H1 (cell line): Measurements from ENCODE around the gene MYO9A. TPM values are rescaled to one million over a fixed set of nuclear protein-coding genes. Genes with fewer than 3 reads are reported as not detected.

ENCODE experiments used
- BACH1 ChIP-seq: IDR thresholded peaks from 2 replicates; pipeline ENCODE4 v1.6.1; 2012; ENCODE audit warnings: low read length, improper control_type of control experiment
- CBX5 ChIP-seq: fragments of 300-800, 300-1000 bp; sonication (generic); IDR thresholded peaks from 2 replicates; pipeline ENCODE4 v1.7.1; 2016; ENCODE audit warnings: antibody characterized with exemption, low read length, low read depth
- CHD7 ChIP-seq: fragments of 300-600 bp; sonication (generic); IDR thresholded peaks from 2 replicates; pipeline ENCODE4 v1.7.1; 2012; ENCODE audit warnings: low read length, moderate library complexity, mild to moderate bottlenecking, inconsistent platforms; ENCODE audit not compliant: insufficient replicate concordance
- HDAC6 ChIP-seq: IDR thresholded peaks from one replicate; pipeline ENCODE4 v1.7.1; 2012; ENCODE audit warnings: low read depth, mild to moderate bottlenecking, inconsistent platforms, low read length, moderate library complexity
- KDM1A ChIP-seq: fragments of 200-600, 300-600 bp; sonication (generic); IDR thresholded peaks from 2 replicates; pipeline ENCODE4 v1.7.1; 2016; ENCODE audit warnings: mild to moderate bottlenecking, low read length, borderline replicate concordance
- KDM5A ChIP-seq: fragments of 200-600 bp; IDR thresholded peaks from 2 replicates; pipeline ENCODE4 v1.7.1; 2012; ENCODE audit warnings: mild to moderate bottlenecking, low read length, inconsistent platforms, mixed read lengths
- SIN3A ChIP-seq, 2 experiments: IDR thresholded peaks in 1 of 2; conservative IDR thresholded peaks in 1 of 2; 2 replicates each; pipeline ENCODE4 v1.6.1; 2011 to 2012; ENCODE audit warnings: low read length in 2 of 2, improper control_type of control experiment in 1 of 2, low read depth in 1 of 2, mild to moderate bottlenecking in 1 of 2
- SIX5 ChIP-seq: IDR thresholded peaks from 2 replicates; pipeline ENCODE4 v1.6.1; 2011; ENCODE audit warnings: mild to moderate bottlenecking, low read depth, low read length
- TEAD4 ChIP-seq: IDR thresholded peaks from 2 replicates; pipeline ENCODE4 v1.6.1; 2012; ENCODE audit warnings: low read depth, low read length, inconsistent platforms, mixed read lengths
- USF2 ChIP-seq: IDR thresholded peaks from 2 replicates; pipeline ENCODE4 v1.6.1; 2011; ENCODE audit warnings: low read length, improper control_type of control experiment
- polyA plus RNA-seq, 7 experiments: library from polyadenylated mRNA; depleted of rRNA in 3 of 7; stranded (reverse) in 5 of 7; unstranded in 2 of 7; fragments of >200 nt in 5 of 7; fragments of 200-250 nt in 2 of 7; gene quantifications; 1 replicate in 5 of 7; 2 replicates in 1 of 7; 4 replicates in 1 of 7; pipeline versions ENCODE4 v1.2.1 to v1.2.3, GENCODE V29; 2011 to 2013; ENCODE audit warnings: missing spikeins in 2 of 7, mixed read lengths in 2 of 7
- total RNA-seq: library from RNA; stranded (reverse); fragmentation: NEBNext Ultra II Directional; extraction: Animal tissue kit (Norgen Biotek cat#: 25700); gene quantifications from 2 replicates; pipeline ENCODE4 v1.2.1, GENCODE V29; 2021

Gene MYO9A
- total and polyA plus RNA-seq, 2 of the 8 experiments (the other 6 are each of a cell fraction or from before 2014, with no cell fraction given), result 3.9 to 26.0 TPM

DNA sequence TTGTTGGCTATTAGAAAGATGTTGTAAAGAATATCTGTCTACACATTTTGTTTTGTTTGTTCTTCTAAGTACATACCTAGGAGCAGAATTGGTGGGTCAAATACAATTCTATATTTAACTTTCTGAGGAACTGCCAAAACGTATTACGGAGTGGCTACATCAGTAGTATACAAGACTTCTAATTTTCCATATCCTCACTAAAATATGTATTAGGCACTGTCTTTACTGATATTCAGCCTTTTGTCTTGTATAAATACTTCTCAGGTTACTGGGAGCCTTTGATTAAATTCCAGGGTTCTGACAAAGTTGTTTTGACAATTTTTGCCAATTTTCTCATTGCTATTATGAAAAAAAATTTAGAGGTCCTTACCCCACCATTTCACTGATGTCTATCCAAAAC lies 160.9 kb downstream of the MYO9A start (continued):
- TF ChIP-seq CHD7 (no peak), USF2 (no peak), BACH1 (no peak), KDM5A (no peak), KDM1A (no peak), SIN3A (conservative IDR thresholded peaks at IDR 0.05 in 1 of 2, IDR thresholded peaks at IDR 0.05 in 1 of 2; ENCODE audit: low read depth in 1 of 2, low read length in 2 of 2) (no peak), HDAC6 (no peak), TEAD4 (no peak), SIX5 (no peak), CBX5 (no peak)
- TF ChIP-seq, all 59 proteins: peak for 0
